ENCODE data around the gene NFATC1. TPM values are rescaled to one million over a fixed set of nuclear protein-coding genes. Genes with fewer than 3 reads are reported as not detected.
A peak's percentile ranks its signal among the peaks of the same experiment; 100 is the strongest.

NFATC1 gene
- total RNA-seq, 4 donors from 2014 or later = 0.79 to 4.8 (median 2.6) TPM

GRCh38 chr18:79378536-79379250 is 17.0 kb upstream of the NFATC1 start:
- TF ChIP-seq POLR2A (IDR thresholded peaks at IDR 0.05) = no peak
- peak; percentile 92 to 98 (median 96) for TF ChIP-seq CTCF (IDR thresholded peaks at IDR 0.05)
- H3K4me1 ChIP-seq = peaks cover 0 to 8% (median 5%) of the 10 kb centered on the region in 3 donors
- H3K36me3 ChIP-seq = peaks cover 0 to 36% (median 0%) of the 10 kb centered on the region in 3 donors
- no peak overlapping the region for H3K27ac ChIP-seq
- intact Hi-C loops (cut with DNase I) = no loop called here
- WGBS, 2 donors = 39 to 49% methylated on average over 12 to 35 of the region's 48 CpGs
- no peak for DNase-seq
- no peak overlapping the region for H3K4me3 ChIP-seq
- H3K27me3 ChIP-seq = peaks cover 0 to 9% (median 0%) of the 10 kb centered on the region in 4 donors
- no peaks in the 10 kb centered on the region for H3K9me3 ChIP-seq

GRCh38 chr18:79379251-79379905 is 16.4 kb upstream of the NFATC1 start:
- H3K36me3 ChIP-seq = peaks cover 0 to 29% (median 0%) of the 10 kb centered on the region in 3 donors
- 71 to 76% methylated on average over 15 to 20 of the region's 22 CpGs for WGBS, 2 donors
- intact Hi-C loops (cut with DNase I) = no loop called here

GRCh38 chr18:79379931-79380815 is 15.6 kb upstream of the NFATC1 start:
- Histone ChIP-seq H3K9me3 (no peaks in the 10 kb centered on the region), H3K4me3 (no peak overlapping the region), H3K4me1 (peaks cover 0 to 12% (median 5%) of the 10 kb centered on the region in 3 donors), H3K27me3 (peaks cover 0 to 24% (median 0%) of the 10 kb centered on the region in 4 donors), H3K27ac (no peak overlapping the region), H3K36me3 (peaks cover 0 to 21% (median 0%) of the 10 kb centered on the region in 3 donors)
- intact Hi-C loops (cut with DNase I) = loop anchor here (2.0 to 5.0 kb wide), 2 partner anchors 147 to 263 kb away; no protein-coding TSS in a partner anchor
- WGBS, 2 donors = 89 to 94% methylated on average over 4 to 5 of the region's 40 CpGs
- no peak for DNase-seq
- TF ChIP-seq POLR2A (IDR thresholded peaks at IDR 0.05) = no peak
- TF ChIP-seq CTCF (IDR thresholded peaks at IDR 0.05) = no peak

More at GRCh38 chr18:79379251-79379905, 16.4 kb upstream of the NFATC1 start:
- H3K4me3 ChIP-seq = no peak overlapping the region
- H3K27me3 ChIP-seq = peaks cover 0 to 16% (median 0%) of the 10 kb centered on the region in 4 donors
- no peak for DNase-seq
- TF ChIP-seq POLR2A (IDR thresholded peaks at IDR 0.05) (no peak), CTCF (IDR thresholded peaks at IDR 0.05) (no peak)
- peaks cover 0 to 8% (median 5%) of the 10 kb centered on the region in 3 donors for H3K4me1 ChIP-seq
- H3K9me3 ChIP-seq = no peaks in the 10 kb centered on the region
- H3K27ac ChIP-seq = no peak overlapping the region

- Histone ChIP-seq H3K36me3 (peaks cover 0 to 20% (median 0%) of the 10 kb centered on the region in 3 donors), H3K27me3 (peaks cover 0 to 33% (median 0%) of the 10 kb centered on the region in 4 donors), H3K27ac (no peak overlapping the region), H3K9me3 (no peaks in the 10 kb centered on the region), H3K4me1 (peaks cover 0 to 17% (median 5%) of the 10 kb centered on the region in 3 donors), H3K4me3 (no peak overlapping the region)
- intact Hi-C loops (cut with DNase I) = loop anchor here (2.0 to 5.0 kb wide), 2 partner anchors 146 to 262 kb away; no protein-coding TSS in a partner anchor
- TF ChIP-seq CTCF (IDR thresholded peaks at IDR 0.05) (peak; percentile 71 to 89 (median 83)), POLR2A (IDR thresholded peaks at IDR 0.05) (no peak)
- 59 to 85% methylated on average over 16 to 22 of the region's 30 CpGs for WGBS, 2 donors
- no peak for DNase-seq
Observed at GRCh38 chr18:79380816-79381806, 14.6 kb upstream of the NFATC1 start.

All from esophagus squamous epithelium (tissue), 5 donors.